GM23338 (cell line): ENCODE data around the gene SNAI1. TPM values are rescaled to one million over a fixed set of nuclear protein-coding genes. Genes with fewer than 3 reads are reported as not detected.

ENCODE experiments used
- ATAC-seq: fragments of 200-7000 bp; cut with Tn5 transposase; 3 replicates; pipeline ENCODE4 v1.9.1; 2020
- DNase-seq: peaks from one replicate; pipeline ENCODE4 v3.0.0-alpha.2; 2015; ENCODE audit warnings: low spot score
- H2AFZ ChIP-seq: fragments of 200-600 bp; sonication (generic); 2 replicates; pipeline ENCODE4 v1.8.0; 2016; ENCODE audit warnings: antibody characterized with exemption, mild to moderate bottlenecking, moderate library complexity
- H3F3A ChIP-seq: fragments of 200-600 bp; sonication (generic); replicated peaks from 2 replicates; pipeline ENCODE4 v1.8.0; 2017; ENCODE audit warnings: antibody characterized with exemption, mixed run types, low read depth
- H3K27ac ChIP-seq: fragments of 200-600 bp; sonication (generic); 2 replicates; pipeline ENCODE4 v1.6.1; 2016; ENCODE audit warnings: low read depth
- H3K27me3 ChIP-seq: fragments of 200-600 bp; sonication (generic); 2 replicates; pipeline ENCODE4 v1.8.0; 2016; ENCODE audit warnings: mild to moderate bottlenecking, mixed run types, moderate library complexity; ENCODE audit not compliant: insufficient read depth
- H3K36me3 ChIP-seq: fragments of 200-600 bp; sonication (generic); 2 replicates; pipeline ENCODE4 v1.8.0; 2016; ENCODE audit warnings: mild to moderate bottlenecking; ENCODE audit not compliant: insufficient read depth
- H3K4me1 ChIP-seq: fragments of 200-600 bp; sonication (generic); 2 replicates; pipeline ENCODE4 v1.8.0; 2016; ENCODE audit warnings: mild to moderate bottlenecking, moderate library complexity; ENCODE audit not compliant: insufficient read depth
- H3K4me2 ChIP-seq: fragments of 200-600 bp; sonication (generic); 2 replicates; pipeline ENCODE4 v1.7.1; 2017; ENCODE audit warnings: mixed run types
- H3K4me3 ChIP-seq: fragments of 200-600 bp; sonication (generic); 2 replicates; pipeline ENCODE4 v1.6.1; 2016; ENCODE audit warnings: mixed run types
- H3K79me2 ChIP-seq: fragments of 200-600 bp; sonication (generic); replicated peaks from 2 replicates; pipeline ENCODE4 v1.8.0; 2017; ENCODE audit warnings: mild to moderate bottlenecking; ENCODE audit not compliant: insufficient read depth
- H3K9me2 ChIP-seq: fragments of 200-600 bp; sonication (generic); 2 replicates; pipeline ENCODE4 v1.8.0; 2017; ENCODE audit not compliant: insufficient read depth
- H4K20me1 ChIP-seq: fragments of 200-600 bp; sonication (generic); replicated peaks from 2 replicates; pipeline ENCODE4 v1.8.0; 2017; ENCODE audit warnings: mild to moderate bottlenecking; ENCODE audit not compliant: insufficient read depth
- H3K27ac Mint-ChIP-seq: 2 replicates; pipeline ENCODE4 v1.8.0; 2020; ENCODE audit warnings: inconsistent platforms, mild to moderate bottlenecking, moderate library complexity, mixed read lengths
- H3K27me3 Mint-ChIP-seq: 3 replicates; pipeline ENCODE4 v1.8.0; 2022; ENCODE audit warnings: low read depth, mild to moderate bottlenecking, moderate library complexity, mixed read lengths, inconsistent platforms; ENCODE audit not compliant: insufficient read depth, poor library complexity
- H3K36me3 Mint-ChIP-seq: 3 replicates; pipeline ENCODE4 v1.8.0; 2021; ENCODE audit warnings: low read depth, mild to moderate bottlenecking, inconsistent platforms, moderate library complexity, mixed read lengths
- H3K4me1 Mint-ChIP-seq: 3 replicates; pipeline ENCODE4 v1.8.0; 2020; ENCODE audit warnings: mild to moderate bottlenecking, inconsistent platforms, mixed read lengths
- H3K4me3 Mint-ChIP-seq: 3 replicates; pipeline ENCODE4 v1.8.0; 2021; ENCODE audit warnings: moderate library complexity, mild to moderate bottlenecking, inconsistent platforms, mixed read lengths
- H3K9me3 Mint-ChIP-seq: 3 replicates; pipeline ENCODE4 v1.8.0; 2020; ENCODE audit warnings: moderate library complexity, mild to moderate bottlenecking, inconsistent platforms, mixed read lengths
- EZH2 ChIP-seq: fragments of 200-600 bp; sonication (generic); IDR thresholded peaks from one replicate; pipeline ENCODE4 v1.8.0; 2017; ENCODE audit warnings: antibody characterized with exemption, mild to moderate bottlenecking, low read depth; ENCODE audit not compliant: unreplicated experiment
- EZH2phosphoT487 ChIP-seq: fragments of 200-600 bp; sonication (generic); IDR thresholded peaks from one replicate; pipeline ENCODE4 v1.8.1; 2018; ENCODE audit warnings: antibody characterized with exemption; ENCODE audit not compliant: unreplicated experiment
- NANOG ChIP-seq: IDR thresholded peaks from 2 replicates; pipeline ENCODE4 v1.6.1; 2016; ENCODE audit warnings: antibody characterized with exemption, borderline replicate concordance
- POLR2AphosphoS5 ChIP-seq: IDR thresholded peaks from 2 replicates; pipeline ENCODE4 v1.6.1; 2016; ENCODE audit warnings: antibody characterized with exemption, low read depth
- ZNF114 ChIP-seq: fragments of 250-450 bp; sonication (Bioruptor Pico); IDR thresholded peaks from 2 replicates; pipeline ENCODE4 v1.5.0; 2020; ENCODE audit warnings: mild to moderate bottlenecking, moderate library complexity
- polyA plus RNA-seq: library from polyadenylated mRNA; unstranded; fragments of >200 nt; fragmentation: Nextera tagmentation; extraction: Ambion mirVana; gene quantifications from 2 replicates; pipeline ENCODE4 v1.2.1, GENCODE V29; 2016
- total RNA-seq: library from RNA; depleted of rRNA; stranded (reverse); fragments of >200 nt; shearing (Covaris generic); gene quantifications from 2 replicates; pipeline ENCODE4 v1.2.3, GENCODE V29; 2014
- TF ChIP-seq, protein P1 (sequence below): IDR thresholded peaks from 2 replicates; pipeline ENCODE4 v1.6.1; 2016; ENCODE audit warnings: antibody characterized with exemption
- TF ChIP-seq, protein P2 (sequence below): fragments of 250-450 bp; sonication (Bioruptor Pico); IDR thresholded peaks from 2 replicates; pipeline ENCODE4 v1.5.0; 2020; ENCODE audit warnings: mild to moderate bottlenecking, moderate library complexity
- TF ChIP-seq, protein P3 (sequence below): IDR thresholded peaks from one replicate; pipeline ENCODE4 v1.6.1; 2018; ENCODE audit warnings: antibody characterized with exemption; ENCODE audit not compliant: unreplicated experiment

Gene SNAI1
- total and polyA plus RNA-seq, 2 experiments from 2014 or later: 4.2 to 8.4 TPM

DNA sequence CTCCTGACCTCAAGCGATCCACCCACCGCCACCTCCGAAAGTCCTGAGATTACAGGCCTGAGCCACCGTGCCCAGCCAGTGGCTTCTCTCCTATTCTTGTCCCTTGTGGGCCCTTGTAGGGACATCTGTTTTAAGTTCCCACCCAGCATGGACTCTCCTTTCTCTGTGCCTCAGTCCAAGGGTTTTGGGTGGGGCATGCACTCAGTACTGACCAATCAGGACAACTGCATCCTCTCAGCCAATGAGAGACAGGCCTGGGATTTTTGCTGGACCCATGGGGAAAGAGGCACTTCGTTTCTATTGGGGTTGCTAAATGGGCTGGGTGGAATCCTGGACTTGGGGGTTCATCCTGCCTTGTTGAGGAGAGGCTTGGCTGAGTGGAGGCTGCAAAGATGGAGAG is 34.4 kb downstream of the SNAI1 start (continued):
- TF ChIP-seq, protein P1, sequence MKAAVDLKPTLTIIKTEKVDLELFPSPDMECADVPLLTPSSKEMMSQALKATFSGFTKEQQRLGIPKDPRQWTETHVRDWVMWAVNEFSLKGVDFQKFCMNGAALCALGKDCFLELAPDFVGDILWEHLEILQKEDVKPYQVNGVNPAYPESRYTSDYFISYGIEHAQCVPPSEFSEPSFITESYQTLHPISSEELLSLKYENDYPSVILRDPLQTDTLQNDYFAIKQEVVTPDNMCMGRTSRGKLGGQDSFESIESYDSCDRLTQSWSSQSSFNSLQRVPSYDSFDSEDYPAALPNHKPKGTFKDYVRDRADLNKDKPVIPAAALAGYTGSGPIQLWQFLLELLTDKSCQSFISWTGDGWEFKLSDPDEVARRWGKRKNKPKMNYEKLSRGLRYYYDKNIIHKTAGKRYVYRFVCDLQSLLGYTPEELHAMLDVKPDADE: no peak
- TF ChIP-seq, protein P2, sequence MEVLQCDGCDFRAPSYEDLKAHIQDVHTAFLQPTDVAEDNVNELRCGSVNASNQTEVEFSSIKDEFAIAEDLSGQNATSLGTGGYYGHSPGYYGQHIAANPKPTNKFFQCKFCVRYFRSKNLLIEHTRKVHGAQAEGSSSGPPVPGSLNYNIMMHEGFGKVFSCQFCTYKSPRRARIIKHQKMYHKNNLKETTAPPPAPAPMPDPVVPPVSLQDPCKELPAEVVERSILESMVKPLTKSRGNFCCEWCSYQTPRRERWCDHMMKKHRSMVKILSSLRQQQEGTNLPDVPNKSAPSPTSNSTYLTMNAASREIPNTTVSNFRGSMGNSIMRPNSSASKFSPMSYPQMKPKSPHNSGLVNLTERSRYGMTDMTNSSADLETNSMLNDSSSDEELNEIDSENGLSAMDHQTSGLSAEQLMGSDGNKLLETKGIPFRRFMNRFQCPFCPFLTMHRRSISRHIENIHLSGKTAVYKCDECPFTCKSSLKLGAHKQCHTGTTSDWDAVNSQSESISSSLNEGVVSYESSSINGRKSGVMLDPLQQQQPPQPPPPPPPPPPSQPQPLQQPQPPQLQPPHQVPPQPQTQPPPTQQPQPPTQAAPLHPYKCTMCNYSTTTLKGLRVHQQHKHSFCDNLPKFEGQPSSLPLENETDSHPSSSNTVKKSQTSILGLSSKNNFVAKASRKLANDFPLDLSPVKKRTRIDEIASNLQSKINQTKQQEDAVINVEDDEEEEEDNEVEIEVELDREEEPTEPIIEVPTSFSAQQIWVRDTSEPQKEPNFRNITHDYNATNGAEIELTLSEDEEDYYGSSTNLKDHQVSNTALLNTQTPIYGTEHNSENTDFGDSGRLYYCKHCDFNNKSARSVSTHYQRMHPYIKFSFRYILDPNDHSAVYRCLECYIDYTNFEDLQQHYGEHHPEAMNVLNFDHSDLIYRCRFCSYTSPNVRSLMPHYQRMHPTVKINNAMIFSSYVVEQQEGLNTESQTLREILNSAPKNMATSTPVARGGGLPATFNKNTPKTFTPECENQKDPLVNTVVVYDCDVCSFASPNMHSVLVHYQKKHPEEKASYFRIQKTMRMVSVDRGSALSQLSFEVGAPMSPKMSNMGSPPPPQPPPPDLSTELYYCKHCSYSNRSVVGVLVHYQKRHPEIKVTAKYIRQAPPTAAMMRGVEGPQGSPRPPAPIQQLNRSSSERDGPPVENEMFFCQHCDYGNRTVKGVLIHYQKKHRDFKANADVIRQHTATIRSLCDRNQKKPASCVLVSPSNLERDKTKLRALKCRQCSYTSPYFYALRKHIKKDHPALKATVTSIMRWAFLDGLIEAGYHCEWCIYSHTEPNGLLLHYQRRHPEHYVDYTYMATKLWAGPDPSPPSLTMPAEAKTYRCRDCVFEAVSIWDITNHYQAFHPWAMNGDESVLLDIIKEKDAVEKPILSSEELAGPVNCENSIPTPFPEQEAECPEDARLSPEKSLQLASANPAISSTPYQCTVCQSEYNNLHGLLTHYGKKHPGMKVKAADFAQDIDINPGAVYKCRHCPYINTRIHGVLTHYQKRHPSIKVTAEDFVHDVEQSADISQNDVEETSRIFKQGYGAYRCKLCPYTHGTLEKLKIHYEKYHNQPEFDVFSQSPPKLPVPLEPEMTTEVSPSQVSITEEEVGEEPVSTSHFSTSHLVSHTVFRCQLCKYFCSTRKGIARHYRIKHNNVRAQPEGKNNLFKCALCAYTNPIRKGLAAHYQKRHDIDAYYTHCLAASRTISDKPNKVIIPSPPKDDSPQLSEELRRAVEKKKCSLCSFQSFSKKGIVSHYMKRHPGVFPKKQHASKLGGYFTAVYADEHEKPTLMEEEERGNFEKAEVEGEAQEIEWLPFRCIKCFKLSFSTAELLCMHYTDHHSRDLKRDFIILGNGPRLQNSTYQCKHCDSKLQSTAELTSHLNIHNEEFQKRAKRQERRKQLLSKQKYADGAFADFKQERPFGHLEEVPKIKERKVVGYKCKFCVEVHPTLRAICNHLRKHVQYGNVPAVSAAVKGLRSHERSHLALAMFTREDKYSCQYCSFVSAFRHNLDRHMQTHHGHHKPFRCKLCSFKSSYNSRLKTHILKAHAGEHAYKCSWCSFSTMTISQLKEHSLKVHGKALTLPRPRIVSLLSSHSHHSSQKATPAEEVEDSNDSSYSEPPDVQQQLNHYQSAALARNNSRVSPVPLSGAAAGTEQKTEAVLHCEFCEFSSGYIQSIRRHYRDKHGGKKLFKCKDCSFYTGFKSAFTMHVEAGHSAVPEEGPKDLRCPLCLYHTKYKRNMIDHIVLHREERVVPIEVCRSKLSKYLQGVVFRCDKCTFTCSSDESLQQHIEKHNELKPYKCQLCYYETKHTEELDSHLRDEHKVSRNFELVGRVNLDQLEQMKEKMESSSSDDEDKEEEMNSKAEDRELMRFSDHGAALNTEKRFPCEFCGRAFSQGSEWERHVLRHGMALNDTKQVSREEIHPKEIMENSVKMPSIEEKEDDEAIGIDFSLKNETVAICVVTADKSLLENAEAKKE (CRISPR knock-in tag): no peak
- no peak for TF ChIP-seq NANOG

DNA sequence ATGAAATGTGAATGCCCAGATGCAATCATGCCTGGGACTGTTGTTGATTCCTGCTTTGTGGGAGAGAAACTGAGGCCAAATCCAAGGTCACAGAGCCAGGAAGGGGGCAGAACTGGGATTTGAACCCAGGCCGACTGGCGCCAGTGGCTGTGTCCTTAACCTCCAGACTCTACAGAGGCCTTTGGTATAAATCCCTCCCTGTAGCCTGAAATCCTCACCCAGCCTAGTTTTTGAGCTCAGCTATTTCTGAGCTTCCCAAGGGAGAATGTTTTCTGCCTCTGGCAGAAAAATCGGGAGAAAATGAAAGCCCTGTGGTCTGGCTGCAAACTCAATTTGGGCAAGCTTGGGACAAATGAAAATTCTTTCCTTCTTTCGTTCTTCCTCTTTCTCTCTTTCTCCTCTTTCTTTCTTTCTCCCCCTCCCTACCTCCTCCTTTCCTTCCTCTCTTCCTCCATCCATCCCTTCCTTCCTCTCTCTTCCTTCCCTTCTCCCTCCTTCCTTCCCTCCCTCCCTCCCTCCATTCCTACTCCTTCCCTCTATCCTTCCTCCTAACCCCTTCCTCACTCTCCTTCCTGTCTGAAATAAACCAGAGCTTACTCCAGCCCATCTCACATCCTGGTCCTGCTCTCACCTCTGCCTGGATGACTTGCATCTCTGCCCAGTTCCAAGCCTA is 34.9 kb downstream of the SNAI1 start:
- no peak overlapping the region; the same call in 1 of the 2 replicates for H2AFZ ChIP-seq
- H4K20me1 ChIP-seq: no peaks in the 10 kb centered on the region
- H3K27me3 Mint-ChIP-seq: peaks cover 8% of the 10 kb centered on the region
- no peaks in the 10 kb centered on the region; the same call in 1 of the 2 replicates for H3F3A ChIP-seq
- peaks cover 16% of the 10 kb centered on the region for H3K4me1 Mint-ChIP-seq
- H3K27ac Mint-ChIP-seq: no peak overlapping the region
- ATAC-seq: no peak
- H3K9me3 Mint-ChIP-seq: no peaks in the 10 kb centered on the region
- no peak overlapping the region for H3K4me3 ChIP-seq
- no peaks in the 10 kb centered on the region for H3K79me2 ChIP-seq
- H3K36me3 Mint-ChIP-seq: no peaks in the 10 kb centered on the region
- H3K9me2 ChIP-seq: no peaks in the 10 kb centered on the region
- H3K27ac ChIP-seq: no peak overlapping the region
- DNase-seq: no peak
- no peak overlapping the region for H3K4me2 ChIP-seq
- no peak overlapping the region for H3K4me3 Mint-ChIP-seq
- H3K36me3 ChIP-seq: no peaks in the 10 kb centered on the region
- H3K27me3 ChIP-seq: no peaks in the 10 kb centered on the region
- peaks cover 8% of the 10 kb centered on the region for H3K4me1 ChIP-seq
- TF ChIP-seq EZH2: no peak
- TF ChIP-seq, protein P1: no peak
- TF ChIP-seq, protein P3, sequence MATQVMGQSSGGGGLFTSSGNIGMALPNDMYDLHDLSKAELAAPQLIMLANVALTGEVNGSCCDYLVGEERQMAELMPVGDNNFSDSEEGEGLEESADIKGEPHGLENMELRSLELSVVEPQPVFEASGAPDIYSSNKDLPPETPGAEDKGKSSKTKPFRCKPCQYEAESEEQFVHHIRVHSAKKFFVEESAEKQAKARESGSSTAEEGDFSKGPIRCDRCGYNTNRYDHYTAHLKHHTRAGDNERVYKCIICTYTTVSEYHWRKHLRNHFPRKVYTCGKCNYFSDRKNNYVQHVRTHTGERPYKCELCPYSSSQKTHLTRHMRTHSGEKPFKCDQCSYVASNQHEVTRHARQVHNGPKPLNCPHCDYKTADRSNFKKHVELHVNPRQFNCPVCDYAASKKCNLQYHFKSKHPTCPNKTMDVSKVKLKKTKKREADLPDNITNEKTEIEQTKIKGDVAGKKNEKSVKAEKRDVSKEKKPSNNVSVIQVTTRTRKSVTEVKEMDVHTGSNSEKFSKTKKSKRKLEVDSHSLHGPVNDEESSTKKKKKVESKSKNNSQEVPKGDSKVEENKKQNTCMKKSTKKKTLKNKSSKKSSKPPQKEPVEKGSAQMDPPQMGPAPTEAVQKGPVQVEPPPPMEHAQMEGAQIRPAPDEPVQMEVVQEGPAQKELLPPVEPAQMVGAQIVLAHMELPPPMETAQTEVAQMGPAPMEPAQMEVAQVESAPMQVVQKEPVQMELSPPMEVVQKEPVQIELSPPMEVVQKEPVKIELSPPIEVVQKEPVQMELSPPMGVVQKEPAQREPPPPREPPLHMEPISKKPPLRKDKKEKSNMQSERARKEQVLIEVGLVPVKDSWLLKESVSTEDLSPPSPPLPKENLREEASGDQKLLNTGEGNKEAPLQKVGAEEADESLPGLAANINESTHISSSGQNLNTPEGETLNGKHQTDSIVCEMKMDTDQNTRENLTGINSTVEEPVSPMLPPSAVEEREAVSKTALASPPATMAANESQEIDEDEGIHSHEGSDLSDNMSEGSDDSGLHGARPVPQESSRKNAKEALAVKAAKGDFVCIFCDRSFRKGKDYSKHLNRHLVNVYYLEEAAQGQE: no peak
- no peak for TF ChIP-seq POLR2AphosphoS5
- TF ChIP-seq EZH2phosphoT487: no peak
- no peak for TF ChIP-seq ZNF114 (CRISPR knock-in tag)
